HAP-1 (cell line): ENCODE measurements around the gene AJM1.

ENCODE experiments used
- DNase-seq, 2 experiments: peaks; one replicate each; pipeline ENCODE4 v3.0.0-alpha.2; 2016 to 2020; ENCODE audit warnings: low spot score in 2 of 2
- H3K27me3 ChIP-seq: fragments of 250-450 bp; sonication (Bioruptor Pico); 2 replicates; pipeline ENCODE4 v1.5.1; 2020; ENCODE audit warnings: low read depth, mild to moderate bottlenecking, moderate library complexity
- H3K36me3 ChIP-seq: fragments of 250-450 bp; sonication (Bioruptor Pico); replicated peaks from 2 replicates; pipeline ENCODE4 v1.5.1; 2020; ENCODE audit warnings: mild to moderate bottlenecking
- H3K4me1 ChIP-seq: fragments of 250-450 bp; sonication (Bioruptor Pico); 2 replicates; pipeline ENCODE4 v1.5.1; 2020; ENCODE audit warnings: mild to moderate bottlenecking
- H3K4me3 ChIP-seq: fragments of 250-450 bp; sonication (Bioruptor Pico); 2 replicates; pipeline ENCODE4 v1.5.1; 2020; ENCODE audit warnings: mild to moderate bottlenecking, moderate library complexity
- H3K9me3 ChIP-seq: fragments of 250-450 bp; sonication (Bioruptor Pico); 2 replicates; pipeline ENCODE4 v1.5.1; 2020; ENCODE audit warnings: mild to moderate bottlenecking, moderate library complexity
- in situ Hi-C: fragments of 300-500 bp; cut with MboI; formaldehyde crosslinking; loops from 3 replicates; pipeline ENCODE4 v1.14.3; 2020; ENCODE audit warnings: low sequenced_read_pairs, inconsistent platforms, mixed read lengths

The AJM1 gene

DNA sequence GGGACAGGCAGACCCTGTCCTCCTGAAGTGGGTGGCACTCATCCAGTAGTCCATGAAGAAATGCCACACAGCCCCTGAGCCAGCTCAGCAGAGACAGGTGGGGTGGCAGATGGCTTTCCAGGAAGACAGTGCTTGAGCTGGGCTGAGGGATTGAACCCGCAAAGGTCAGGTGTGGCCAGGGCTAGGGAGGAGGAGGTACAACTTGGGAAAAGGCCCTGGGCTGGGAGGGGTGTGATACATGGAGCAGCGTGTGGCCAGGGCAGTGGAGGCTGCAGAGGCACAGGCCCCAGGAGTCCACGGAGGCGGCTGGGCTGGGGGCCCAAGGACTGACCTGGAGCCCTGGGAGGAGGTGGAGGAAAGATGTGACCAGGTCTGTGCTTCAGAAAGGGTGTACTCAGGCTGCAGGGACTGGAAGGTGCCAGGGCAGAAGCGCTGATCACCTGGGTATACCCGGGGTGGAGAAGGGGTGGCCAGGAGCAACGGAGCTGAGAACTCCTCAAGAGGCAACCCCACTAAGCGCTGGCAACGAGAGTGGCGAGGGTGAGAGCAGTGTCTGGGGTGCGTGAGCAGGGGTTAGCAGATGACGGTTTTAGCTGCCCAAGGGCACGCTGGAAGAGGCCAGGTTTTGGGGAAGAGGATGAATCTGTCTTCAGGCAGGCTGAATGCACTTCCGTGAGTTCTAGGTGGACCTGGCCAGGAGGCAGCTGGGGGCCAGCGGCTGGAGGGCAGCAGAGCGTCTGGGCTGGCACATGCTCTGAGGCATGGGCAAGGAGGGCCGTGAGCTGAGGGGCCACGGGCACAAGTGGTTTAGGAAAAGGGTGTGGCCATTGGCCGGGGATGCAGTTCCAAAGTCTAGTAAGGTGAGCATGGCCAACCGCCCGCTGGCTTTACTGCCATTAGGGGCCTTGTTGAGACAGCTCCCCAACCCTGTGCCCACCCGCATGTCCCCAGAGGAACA, 38.4 kb upstream of the AJM1 start:
- no peak overlapping the region for H3K4me3 ChIP-seq
- peaks cover 14% of the 10 kb centered on the region for H3K36me3 ChIP-seq
- H3K9me3 ChIP-seq: no peaks in the 10 kb centered on the region
- no peaks in the 10 kb centered on the region for H3K27me3 ChIP-seq
- in situ Hi-C loops: no loop called here
- H3K4me1 ChIP-seq: peaks cover 23% of the 10 kb centered on the region
- DNase-seq: no peak

DNA sequence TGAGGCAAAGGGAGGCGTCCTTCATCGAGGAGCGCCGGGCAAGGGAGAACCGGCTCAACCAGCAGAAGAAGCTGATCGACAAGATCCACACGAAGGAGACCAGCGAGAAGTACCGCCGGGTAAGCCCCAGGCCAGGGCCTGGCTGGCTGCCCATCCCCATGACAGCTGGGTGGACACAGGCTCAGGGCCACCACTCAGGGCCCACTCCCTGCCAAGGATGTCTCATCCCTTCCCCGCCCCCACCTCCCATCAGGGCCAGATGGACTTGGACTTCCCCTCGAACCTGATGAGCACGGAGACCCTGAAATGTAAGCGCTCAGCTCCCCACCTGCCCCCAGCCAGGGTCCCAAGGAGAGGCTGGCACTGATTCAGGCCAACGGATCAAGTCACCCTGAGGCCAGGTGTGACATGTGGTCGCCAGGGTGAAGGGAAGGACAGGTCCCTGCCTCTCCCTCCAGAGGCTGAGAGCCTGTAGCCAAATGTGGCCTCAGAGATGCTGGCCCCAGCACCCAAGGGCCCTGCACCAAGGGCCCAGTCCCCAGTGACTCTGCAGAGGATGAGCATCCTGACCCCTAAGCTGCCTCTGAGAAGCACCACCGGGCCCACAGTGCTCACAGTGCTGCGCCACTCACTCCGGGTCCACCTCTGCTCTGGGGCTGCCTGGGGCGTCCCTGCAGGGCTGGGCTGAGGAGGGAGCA, 37.6 kb upstream of the AJM1 start:
- in situ Hi-C loops: no loop called here
- Histone ChIP-seq H3K36me3 (peaks cover 14% of the 10 kb centered on the region), H3K4me1 (peaks cover 24% of the 10 kb centered on the region), H3K27me3 (no peaks in the 10 kb centered on the region), H3K9me3 (no peaks in the 10 kb centered on the region), H3K4me3 (no peak overlapping the region)
- DNase-seq: no peak

DNA sequence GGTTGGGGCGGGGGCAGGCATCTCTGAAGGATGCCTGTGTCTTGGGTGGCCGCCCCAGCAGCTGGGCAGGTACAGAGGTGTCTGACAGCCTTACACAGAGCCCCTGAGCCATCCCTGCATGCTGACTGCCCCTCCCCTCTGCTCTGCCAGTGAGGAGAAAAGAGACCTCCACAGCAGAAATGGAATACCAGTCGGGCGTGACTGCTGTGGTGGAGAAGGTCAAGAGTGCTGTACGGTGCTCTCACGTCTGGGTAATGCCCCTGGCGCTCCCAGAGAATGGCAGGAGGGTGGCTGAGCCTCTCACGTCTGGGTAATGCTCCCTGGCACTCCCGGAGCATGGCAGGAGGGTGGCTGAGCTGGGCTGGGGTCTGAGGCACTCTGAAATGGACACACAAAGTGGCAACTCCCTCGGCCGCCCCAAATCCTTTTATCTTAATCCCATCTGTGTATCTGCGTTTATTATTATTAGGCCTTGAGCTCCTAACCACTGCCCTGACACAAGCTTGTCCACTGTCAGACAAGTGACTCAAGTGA, 37.0 kb upstream of the AJM1 start:
- no peaks in the 10 kb centered on the region for H3K9me3 ChIP-seq
- H3K27me3 ChIP-seq: no peaks in the 10 kb centered on the region
- H3K4me3 ChIP-seq: no peak overlapping the region
- DNase-seq: no peak
- peaks cover 14% of the 10 kb centered on the region for H3K36me3 ChIP-seq
- in situ Hi-C loops: no loop called here
- H3K4me1 ChIP-seq: peaks cover 28% of the 10 kb centered on the region

DNA sequence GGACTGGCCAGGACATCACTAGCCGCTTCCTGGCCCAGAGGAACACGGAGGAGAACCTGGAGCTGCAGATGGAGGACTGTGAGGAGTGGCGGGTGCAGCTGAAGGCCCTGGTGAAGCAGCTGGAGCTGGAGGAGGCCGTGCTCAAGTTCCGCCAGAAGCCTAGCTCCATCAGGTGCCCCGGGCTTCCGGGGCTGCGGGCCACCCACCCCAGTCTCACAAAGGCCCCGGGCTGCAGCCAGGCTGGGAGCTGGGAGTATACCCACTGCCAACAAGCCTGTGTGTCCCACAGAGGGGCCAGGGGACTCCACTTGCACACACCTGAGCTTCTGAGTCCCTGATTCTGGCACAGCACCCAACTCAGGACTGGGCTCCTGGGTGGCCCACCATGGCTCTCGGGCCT, 36.2 kb upstream of the AJM1 start:
- no peaks in the 10 kb centered on the region for H3K9me3 ChIP-seq
- H3K27me3 ChIP-seq: no peaks in the 10 kb centered on the region
- peaks cover 21% of the 10 kb centered on the region for H3K36me3 ChIP-seq
- in situ Hi-C loops: no loop called here
- H3K4me1 ChIP-seq: peaks cover 26% of the 10 kb centered on the region
- DNase-seq: no peak
- H3K4me3 ChIP-seq: no peak overlapping the region

DNA sequence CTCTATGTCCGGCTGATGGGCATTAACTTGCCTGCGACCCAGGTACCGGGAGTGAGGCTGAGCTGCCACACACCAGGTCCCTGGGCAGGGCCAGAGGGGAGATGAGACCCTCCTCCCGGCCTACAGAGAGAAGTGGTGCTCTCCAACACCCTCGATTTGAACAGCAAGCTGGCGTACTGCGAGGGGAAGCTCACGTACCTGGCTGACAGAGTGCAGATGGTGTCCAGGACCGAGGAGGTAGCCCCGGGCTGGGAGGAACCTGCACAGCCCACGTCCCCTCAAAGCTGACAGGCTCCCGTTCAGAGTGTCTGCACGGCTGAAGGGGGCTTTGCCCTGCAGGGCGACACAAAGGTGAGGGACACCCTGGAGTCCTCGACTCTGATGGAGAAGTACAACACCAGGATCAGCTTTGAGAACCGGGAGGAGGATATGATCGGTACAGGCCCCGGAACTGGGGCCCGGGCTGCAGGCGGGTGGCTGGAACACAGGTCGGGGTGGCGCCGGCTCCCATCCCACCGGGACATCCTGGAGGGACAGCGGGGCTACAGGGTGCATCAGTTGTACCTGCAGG, 35.6 kb upstream of the AJM1 start:
- Histone ChIP-seq H3K27me3 (no peaks in the 10 kb centered on the region), H3K4me3 (peak overlapping the region; percentile 64), H3K9me3 (no peaks in the 10 kb centered on the region), H3K4me1 (peaks cover 22% of the 10 kb centered on the region), H3K36me3 (peaks cover 24% of the 10 kb centered on the region)
- in situ Hi-C loops: no loop called here
- DNase-seq: no peak

DNA sequence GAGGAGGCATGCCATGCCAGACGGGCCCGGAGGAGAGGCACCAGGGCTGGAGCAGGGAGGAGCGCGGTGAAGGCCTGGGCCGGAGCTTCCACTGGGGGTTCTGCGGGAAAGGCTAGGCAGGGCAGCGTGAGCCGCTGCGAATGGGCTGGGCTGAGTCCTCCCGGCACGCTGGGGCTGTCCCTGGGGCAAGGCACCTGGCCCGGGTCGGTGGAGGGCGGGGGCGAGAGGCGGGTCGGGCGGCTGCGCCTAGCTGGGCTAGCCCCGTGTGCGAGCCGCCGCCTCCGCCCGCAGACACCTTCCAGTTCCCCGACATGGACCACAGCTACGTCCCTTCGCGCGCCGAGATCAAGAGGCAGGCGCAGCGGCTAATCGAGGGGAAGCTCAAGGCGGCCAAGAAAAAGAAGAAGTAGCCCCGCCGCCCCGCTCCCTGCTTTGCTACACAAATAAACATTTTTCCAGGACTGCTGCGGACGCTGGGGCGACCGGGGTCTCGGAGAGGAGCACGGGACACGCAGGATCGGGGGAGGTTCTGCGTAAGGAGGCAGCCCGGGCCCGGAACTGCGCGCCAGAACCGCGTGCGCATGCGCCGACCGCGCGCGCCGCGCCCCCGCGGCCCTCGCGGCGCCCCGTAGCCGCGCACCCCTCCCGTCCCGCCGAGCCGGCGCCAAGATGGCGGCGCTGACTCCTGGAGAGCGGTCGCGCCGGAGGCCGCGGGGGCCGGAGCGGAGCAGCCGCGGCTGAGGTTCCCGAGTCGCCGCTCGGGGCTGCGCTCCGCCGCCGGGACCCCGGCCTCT, 34.8 kb upstream of the AJM1 start, which contains the start of gene RABL6:
RABL6 (plus strand) TSS at position 668 of the 794 bp plus-strand sequence. CDS start 249 bp downstream, outside the sequence.
- in situ Hi-C loops: no loop called here
- Histone ChIP-seq H3K4me1 (peaks cover 22% of the 10 kb centered on the region), H3K9me3 (no peaks in the 10 kb centered on the region), H3K36me3 (peaks cover 29% of the 10 kb centered on the region), H3K4me3 (peak within 1 kb of the TSS; percentile 76), H3K27me3 (no peaks in the 10 kb centered on the region)
- DNase-seq: peak; percentile 60 to 80

DNA sequence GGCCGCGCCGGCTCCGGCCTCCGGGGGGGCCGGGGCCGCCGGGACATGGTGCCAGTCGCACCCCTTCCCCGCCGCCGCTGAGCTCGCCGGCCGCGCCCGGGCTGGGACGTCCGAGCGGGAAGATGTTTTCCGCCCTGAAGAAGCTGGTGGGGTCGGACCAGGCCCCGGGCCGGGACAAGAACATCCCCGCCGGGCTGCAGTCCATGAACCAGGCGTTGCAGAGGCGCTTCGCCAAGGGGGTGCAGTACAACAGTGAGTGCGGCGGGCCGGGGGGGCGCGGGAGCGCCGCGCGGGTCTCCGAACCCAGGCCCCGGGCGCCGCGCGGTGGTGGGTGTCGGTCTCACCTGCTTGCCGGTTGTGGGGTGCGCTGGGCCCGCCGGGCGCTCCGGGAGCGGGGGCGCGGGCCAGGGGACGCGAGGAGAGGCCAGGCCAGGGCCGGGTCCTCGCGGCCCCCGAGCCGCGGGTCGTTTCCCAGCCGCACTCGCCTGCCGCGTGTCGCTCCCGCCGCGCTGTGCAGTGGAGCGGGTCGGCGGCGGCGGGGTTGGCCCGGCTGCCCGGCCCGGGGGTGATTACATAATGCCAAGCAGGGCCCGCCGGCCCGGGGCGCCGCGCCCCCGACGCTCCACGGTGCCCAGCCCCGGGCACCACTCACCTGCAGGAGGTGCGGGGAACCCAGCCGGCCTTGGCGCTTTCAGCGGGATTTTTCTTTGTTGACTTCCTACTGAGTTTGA, 34.0 kb upstream of the AJM1 start:
- Histone ChIP-seq H3K4me1 (peaks cover 22% of the 10 kb centered on the region), H3K36me3 (peaks cover 36% of the 10 kb centered on the region), H3K4me3 (peak overlapping the region; percentile 76), H3K9me3 (no peaks in the 10 kb centered on the region), H3K27me3 (no peaks in the 10 kb centered on the region)
- in situ Hi-C loops: no loop called here
- no peak for DNase-seq

DNA sequence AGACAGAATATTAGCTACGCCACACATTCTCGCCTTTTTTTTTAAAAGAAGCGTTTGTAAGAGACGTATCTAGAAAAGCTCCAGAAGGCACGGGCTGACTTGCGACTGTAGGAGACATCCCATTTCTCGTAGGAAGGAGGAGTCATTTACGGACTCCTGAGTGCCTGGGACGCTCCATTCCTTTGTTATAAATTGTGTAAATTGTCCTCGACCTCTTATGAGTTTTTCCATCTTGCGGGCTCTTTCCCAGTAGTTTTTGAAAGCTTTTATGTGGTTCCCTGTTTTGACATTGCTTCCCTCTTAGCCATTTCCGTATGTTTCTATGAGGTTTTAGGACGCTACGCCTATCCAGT, 33.5 kb upstream of the AJM1 start:
- Histone ChIP-seq H3K4me3 (peak overlapping the region; percentile 76), H3K36me3 (peaks cover 40% of the 10 kb centered on the region), H3K4me1 (peaks cover 22% of the 10 kb centered on the region), H3K27me3 (no peaks in the 10 kb centered on the region), H3K9me3 (no peaks in the 10 kb centered on the region)
- DNase-seq: no peak
- in situ Hi-C loops: no loop called here

DNA sequence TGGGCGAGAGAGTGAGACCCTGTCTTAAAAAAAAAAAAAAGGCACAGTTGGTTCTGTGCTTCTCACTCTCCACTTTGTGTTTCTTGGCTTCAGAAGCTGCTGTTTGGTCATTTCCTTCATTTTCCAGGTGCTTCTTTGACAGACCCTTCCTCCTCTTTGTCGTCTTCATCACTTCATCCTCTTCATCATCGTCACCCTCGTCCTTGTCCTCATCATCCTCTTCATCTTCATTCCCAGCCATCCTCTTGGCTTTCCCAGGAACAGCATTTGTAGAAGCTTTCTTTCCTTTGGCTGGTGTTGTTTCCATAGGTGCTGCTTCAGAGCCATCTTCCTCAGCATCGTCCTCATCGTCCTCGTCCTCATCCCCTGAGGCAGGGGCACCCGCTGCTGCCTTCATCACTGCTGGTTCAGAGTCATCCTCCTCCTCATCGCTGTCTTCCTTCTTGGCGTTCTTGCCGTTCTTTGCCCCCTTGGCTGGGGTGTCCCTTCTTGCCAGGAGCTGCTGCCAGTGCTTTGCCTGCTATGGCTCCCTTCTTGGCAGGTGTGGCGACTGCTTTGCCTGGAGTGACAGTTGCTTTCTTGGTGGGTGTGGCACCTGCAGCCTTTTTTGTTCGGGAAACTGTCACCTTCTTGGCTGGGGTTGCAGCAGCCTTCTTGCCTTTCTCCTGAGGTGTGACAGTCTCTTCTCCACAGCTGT, 27.4 kb upstream of the AJM1 start:
- no peak overlapping the region for H3K4me3 ChIP-seq
- peaks cover 41% of the 10 kb centered on the region for H3K36me3 ChIP-seq
- no peaks in the 10 kb centered on the region for H3K27me3 ChIP-seq
- DNase-seq: no peak
- no peaks in the 10 kb centered on the region for H3K9me3 ChIP-seq
- in situ Hi-C loops: no loop called here
- H3K4me1 ChIP-seq: peaks cover 8% of the 10 kb centered on the region

DNA sequence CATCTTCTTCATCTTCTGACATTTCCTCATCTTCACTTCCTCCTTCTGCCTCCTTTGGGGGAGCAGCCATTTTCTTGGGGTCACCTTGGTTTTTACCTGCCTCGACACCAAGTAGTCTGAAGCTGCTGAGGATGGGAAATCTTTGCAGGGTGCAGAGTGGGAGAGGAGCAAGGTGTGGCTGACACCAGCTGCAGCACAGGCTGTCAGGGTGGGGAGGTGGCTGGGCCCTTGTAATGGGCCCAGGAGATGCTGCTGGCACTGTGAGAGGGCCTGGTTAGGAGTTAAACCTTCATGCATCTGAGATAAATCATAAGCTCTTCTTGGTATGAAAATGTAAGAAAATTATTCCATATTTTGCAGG, 26.9 kb upstream of the AJM1 start:
- no peak for DNase-seq
- in situ Hi-C loops: no loop called here
- Histone ChIP-seq H3K36me3 (peaks cover 41% of the 10 kb centered on the region), H3K9me3 (no peaks in the 10 kb centered on the region), H3K4me1 (peaks cover 3% of the 10 kb centered on the region; the same call in 1 of the 2 replicates), H3K4me3 (no peak overlapping the region), H3K27me3 (no peaks in the 10 kb centered on the region)

DNA sequence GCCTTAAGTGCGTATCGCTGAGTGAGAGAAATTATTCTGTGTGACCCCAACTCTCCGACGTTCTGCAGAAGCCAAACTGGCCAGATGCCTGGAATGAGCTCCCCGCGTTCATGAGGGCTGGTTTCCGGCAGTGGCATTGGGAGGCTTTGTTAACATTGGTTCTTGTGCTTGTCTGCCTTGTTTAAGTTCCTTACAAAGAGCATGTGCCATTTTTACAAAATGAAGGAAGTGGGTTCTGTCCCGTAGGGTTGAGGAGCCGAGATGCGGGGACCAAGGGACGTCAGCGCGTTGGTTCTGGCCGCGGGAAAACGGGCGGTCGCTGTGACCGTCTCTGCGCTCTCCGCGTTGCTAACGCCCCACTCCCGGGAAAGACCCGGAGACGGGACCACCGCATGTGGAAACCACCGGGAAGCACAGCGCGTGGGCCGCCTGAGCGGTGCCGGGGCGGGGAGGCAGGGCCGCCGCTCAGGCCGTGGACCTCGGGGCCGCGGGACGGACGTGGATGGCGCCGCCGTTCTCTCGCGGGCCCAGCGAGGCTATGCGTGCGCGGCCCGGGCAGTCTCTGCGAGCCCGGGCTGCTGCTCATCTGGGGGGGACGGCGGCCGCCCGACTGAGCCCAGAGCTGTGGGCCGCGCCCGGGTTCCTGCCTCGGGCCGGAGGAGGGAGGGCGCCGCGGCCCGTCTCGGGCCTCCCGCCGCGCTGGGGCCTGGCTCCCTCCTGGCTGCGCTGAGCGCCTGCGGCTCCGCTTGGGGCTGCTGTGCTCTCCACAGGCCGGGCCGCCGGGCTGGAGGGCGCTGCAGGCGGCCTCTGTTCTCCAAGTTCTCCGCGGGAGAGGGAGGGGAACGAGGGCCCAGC, 21.1 kb upstream of the AJM1 start:
- H3K9me3 ChIP-seq: no peaks in the 10 kb centered on the region
- H3K4me3 ChIP-seq: no peak overlapping the region
- in situ Hi-C loops: no loop called here
- no peak for DNase-seq
- no peaks in the 10 kb centered on the region for H3K4me1 ChIP-seq
- H3K27me3 ChIP-seq: no peaks in the 10 kb centered on the region
- peaks cover 24% of the 10 kb centered on the region for H3K36me3 ChIP-seq
